ENCODE results near the gene RSL24D1.

- no peak for TF ChIP-seq BRF1 (IDR thresholded peaks at IDR 0.05; ENCODE audit: borderline replicate concordance, extremely low read depth, insufficient read length)
- no peak for TF ChIP-seq TEAD4 (IDR thresholded peaks at IDR 0.05; ENCODE audit: low read length)
- no peak for TF ChIP-seq TEAD4 (CRISPR knock-in tag; IDR thresholded peaks at IDR 0.05; ENCODE audit: borderline replicate concordance)
- TF ChIP-seq EHMT2 (IDR thresholded peaks at IDR 0.05), result no peak
- no peak for TF ChIP-seq SIN3A (IDR thresholded peaks at IDR 0.05; ENCODE audit: borderline replicate concordance in 2 of 2, control insufficient read depth in 1 of 2, low read depth in 2 of 2, low read length in 2 of 2)
- TF ChIP-seq POLR2AphosphoS5 (IDR thresholded peaks at IDR 0.05; ENCODE audit: control insufficient read depth, insufficient read depth, low read depth, low read length), result no peak
- no peak for TF ChIP-seq SP2 (IDR thresholded peaks at IDR 0.05; ENCODE audit: extremely low read depth, low read depth, low read length, poor library complexity, severe bottlenecking)
- TF ChIP-seq RUNX1 (IDR thresholded peaks at IDR 0.05; ENCODE audit: low read depth), result no peak
- TF ChIP-seq FOXP1 (CRISPR knock-in tag; IDR thresholded peaks at IDR 0.05), result no peak
- no peak for TF ChIP-seq POLR2A (conservative IDR thresholded peaks at IDR 0.05)
Measured at GRCh38 chr15:55168350-55168974, 28.3 kb downstream of the RSL24D1 start.

Data from K562 (cell line).